Fibroblast of mammary gland (primary cell): Measurements from ENCODE around the gene TTC23.

Experiments
- DNase-seq: peaks from one replicate; pipeline ENCODE4 v3.0.0-alpha.2; 2010; ENCODE audit warnings: low read depth
- H3K4me3 ChIP-seq: 2 replicates; pipeline ENCODE4 v1.5.1; 2011; ENCODE audit warnings: low read depth, mild to moderate bottlenecking, low read length, moderate library complexity; ENCODE audit not compliant: control insufficient read depth
- CTCF ChIP-seq: conservative IDR thresholded peaks from 2 replicates; pipeline ENCODE4 v1.5.1; 2011; ENCODE audit warnings: low read depth, low read length, inconsistent platforms; ENCODE audit not compliant: control insufficient read depth, insufficient read depth

Gene TTC23

GRCh38 chr15:99104788-99105513 lies 144.4 kb downstream of the TTC23 start, which contains the start of gene SYNM:
TSS of gene SYNM (plus strand) at chr15:99105080. CDS start at chr15:99105200, 120 bp downstream.
- peak; percentile 68 for DNase-seq
- TF ChIP-seq CTCF = peak; percentile 22
- H3K4me3 ChIP-seq = peak within 1 kb of the TSS; percentile 33

GRCh38 chr15:99103279-99103678 lies 146.1 kb downstream of the TTC23 start:
- no peak overlapping the region for H3K4me3 ChIP-seq

GRCh38 chr15:99102332-99103235 lies 146.8 kb downstream of the TTC23 start:
- H3K4me3 ChIP-seq = no peak overlapping the region
- no peak for DNase-seq
- TF ChIP-seq CTCF = no peak

More at GRCh38 chr15:99103279-99103678, 146.1 kb downstream of the TTC23 start:
- TF ChIP-seq CTCF = no peak
- DNase-seq = no peak

- no peak overlapping the region for H3K4me3 ChIP-seq
- DNase-seq = no peak
- TF ChIP-seq CTCF = no peak
Observed at GRCh38 chr15:99101501-99101900, 147.9 kb downstream of the TTC23 start.

GRCh38 chr15:99100245-99101173 lies 148.9 kb downstream of the TTC23 start:
- TF ChIP-seq CTCF = peak; percentile 81
- peak; percentile 68 for DNase-seq
- peak overlapping the region; percentile 36 for H3K4me3 ChIP-seq

GRCh38 chr15:99099661-99100060 lies 149.7 kb downstream of the TTC23 start:
- no peak for TF ChIP-seq CTCF
- DNase-seq = no peak
- H3K4me3 ChIP-seq = no peak overlapping the region
